ENCODE data around the gene DSCAML1. TPM values are rescaled to one million over a fixed set of nuclear protein-coding genes. Genes with fewer than 3 reads are reported as not detected.
"Not testable (repeated sequence)": the region's sequence is repeated elsewhere in the genome, so short reads cannot be mapped to it uniquely, and the experiment has no call there.

The DSCAML1 gene
- total RNA-seq, 1 donor from 2014 or later = 0.89 TPM

- DNase-seq = no peak
Measured at GRCh38 chr11:117465236-117465997, 331.6 kb downstream of the DSCAML1 start.

- no peak for DNase-seq
Measured at GRCh38 chr11:117464778-117465177, 332.2 kb downstream of the DSCAML1 start.

- no peak for DNase-seq
Measured at GRCh38 chr11:117462864-117463247, 334.2 kb downstream of the DSCAML1 start.

GRCh38 chr11:117462183-117462863 is 334.7 kb downstream of the DSCAML1 start:
- no peak for DNase-seq

- DNase-seq = no peak
Measured at GRCh38 chr11:117461396-117462182, 335.4 kb downstream of the DSCAML1 start.

- no peak for DNase-seq
Measured at GRCh38 chr11:117459979-117460300, 337.1 kb downstream of the DSCAML1 start.

GRCh38 chr11:117459123-117459978 is 337.7 kb downstream of the DSCAML1 start:
- no peak for DNase-seq

- DNase-seq = no peak
Measured at GRCh38 chr11:117458275-117459122, 338.5 kb downstream of the DSCAML1 start.

- DNase-seq = no peak
Measured at GRCh38 chr11:117457835-117458234, 339.2 kb downstream of the DSCAML1 start.

- no peak for DNase-seq
Measured at GRCh38 chr11:117457031-117457785, 339.8 kb downstream of the DSCAML1 start.

- not testable (repeated sequence) for DNase-seq
Measured at GRCh38 chr11:117456721-117457029, 340.3 kb downstream of the DSCAML1 start.

GRCh38 chr11:117456027-117456720 is 340.8 kb downstream of the DSCAML1 start:
- no peak for DNase-seq

GRCh38 chr11:117454564-117454917 is 342.5 kb downstream of the DSCAML1 start:
- DNase-seq = no peak

GRCh38 chr11:117453886-117454563 is 343.0 kb downstream of the DSCAML1 start:
- no peak for DNase-seq

- DNase-seq = no peak
Measured at GRCh38 chr11:117449111-117449693, 347.8 kb downstream of the DSCAML1 start.

- DNase-seq = no peak
Measured at GRCh38 chr11:117444711-117445658, 352.0 kb downstream of the DSCAML1 start.

- no peak for DNase-seq
Measured at GRCh38 chr11:117444256-117444655, 352.8 kb downstream of the DSCAML1 start.

Data from skin of body (tissue), 2 donors.